KMS-11 (cell line): ENCODE results near the gene POLR1F.

Experiments
- H2AFZ ChIP-seq: fragments of 200-600 bp; sonication (generic); 2 replicates; pipeline ENCODE4 v1.6.1; 2016; ENCODE audit warnings: antibody characterized with exemption, mixed run types, low read depth
- H3K27ac ChIP-seq: fragments of 200-600 bp; sonication (generic); 2 replicates; pipeline ENCODE4 v1.6.1; 2016; ENCODE audit warnings: mild to moderate bottlenecking, mixed run types
- H3K27me3 ChIP-seq: fragments of 200-600 bp; sonication (generic); 2 replicates; pipeline ENCODE4 v1.6.1; 2017; ENCODE audit warnings: mild to moderate bottlenecking, low read depth, mixed run types, moderate library complexity; ENCODE audit not compliant: insufficient read depth
- H3K36me3 ChIP-seq: fragments of 200-600 bp; sonication (generic); 2 replicates; pipeline ENCODE4 v1.6.1; 2017; ENCODE audit warnings: mild to moderate bottlenecking, mixed run types; ENCODE audit not compliant: insufficient read depth
- H3K4me1 ChIP-seq: fragments of 200-600 bp; sonication (generic); 2 replicates; pipeline ENCODE4 v1.6.1; 2016; ENCODE audit warnings: mild to moderate bottlenecking, low read depth, mixed run types; ENCODE audit not compliant: poor library complexity, severe bottlenecking
- H3K4me2 ChIP-seq: fragments of 200-600 bp; sonication (generic); 2 replicates; pipeline ENCODE4 v1.7.0; 2016; ENCODE audit warnings: mild to moderate bottlenecking, mixed run types
- H3K4me3 ChIP-seq: fragments of 200-600 bp; sonication (generic); IDR thresholded peaks from 2 replicates; pipeline ENCODE4 v1.6.1; 2017; ENCODE audit warnings: low read depth, low read length, mixed read lengths; ENCODE audit not compliant: insufficient read depth
- H3K79me2 ChIP-seq: fragments of 200-600 bp; sonication (generic); 2 replicates; pipeline ENCODE4 v1.6.1; 2016; ENCODE audit warnings: low read depth, mixed run types; ENCODE audit not compliant: insufficient read depth
- H3K9ac ChIP-seq: fragments of 200-600 bp; sonication (generic); 2 replicates; pipeline ENCODE4 v1.6.1; 2016; ENCODE audit warnings: mild to moderate bottlenecking, mixed run types
- H4K20me1 ChIP-seq: fragments of 200-600 bp; sonication (generic); 2 replicates; pipeline ENCODE4 v1.6.1; 2016; ENCODE audit warnings: mild to moderate bottlenecking, mixed run types; ENCODE audit not compliant: insufficient read depth
- CTCF ChIP-seq: fragments of 200-600 bp; sonication (generic); conservative IDR thresholded peaks from 2 replicates; pipeline ENCODE4 v1.6.1; 2017; ENCODE audit warnings: low read depth, mild to moderate bottlenecking, antibody characterized with exemption, low read length, moderate library complexity, mixed read lengths

The POLR1F gene

GRCh38 chr7:19705663-19706062 lies 3.2 kb downstream of the POLR1F start:
- no peak overlapping the region for H3K4me2 ChIP-seq

GRCh38 chr7:19701471-19701870 lies 7.4 kb downstream of the POLR1F start:
- no peak for TF ChIP-seq CTCF
- Histone ChIP-seq H3K4me3 (no peak overlapping the region), H2AFZ (no peak overlapping the region), H3K27ac (no peak overlapping the region), H3K4me2 (no peak overlapping the region), H4K20me1 (no peaks in the 10 kb centered on the region), H3K27me3 (no peaks in the 10 kb centered on the region), H3K4me1 (peaks cover 3% of the 10 kb centered on the region), H3K9ac (no peak overlapping the region), H3K36me3 (peaks cover 5% of the 10 kb centered on the region; the same call in 1 of the 2 replicates), H3K79me2 (peaks cover 39% of the 10 kb centered on the region)

More at GRCh38 chr7:19705663-19706062, 3.2 kb downstream of the POLR1F start:
- Histone ChIP-seq H3K4me3 (no peak overlapping the region), H4K20me1 (no peaks in the 10 kb centered on the region), H2AFZ (no peak overlapping the region), H3K79me2 (peaks cover 62% of the 10 kb centered on the region), H3K27me3 (no peaks in the 10 kb centered on the region), H3K27ac (no peak overlapping the region), H3K9ac (no peak overlapping the region), H3K4me1 (peaks cover 26% of the 10 kb centered on the region), H3K36me3 (no peaks in the 10 kb centered on the region)
- no peak for TF ChIP-seq CTCF

GRCh38 chr7:19700936-19701335 lies 7.9 kb downstream of the POLR1F start:
- peaks cover 5% of the 10 kb centered on the region; the same call in 1 of the 2 replicates for H3K36me3 ChIP-seq
- no peak for TF ChIP-seq CTCF
- no peak overlapping the region for H3K27ac ChIP-seq
- no peaks in the 10 kb centered on the region for H3K27me3 ChIP-seq
- no peaks in the 10 kb centered on the region for H3K4me1 ChIP-seq
- no peak overlapping the region for H3K4me2 ChIP-seq
- H3K79me2 ChIP-seq, result peaks cover 33% of the 10 kb centered on the region; the same call in 1 of the 2 replicates
- no peaks in the 10 kb centered on the region for H4K20me1 ChIP-seq
- no peak overlapping the region for H2AFZ ChIP-seq
- H3K4me3 ChIP-seq, result no peak overlapping the region
- no peak overlapping the region for H3K9ac ChIP-seq

- H3K4me2 ChIP-seq, result no peak overlapping the region
- no peaks in the 10 kb centered on the region for H4K20me1 ChIP-seq
- no peaks in the 10 kb centered on the region for H3K27me3 ChIP-seq
- H3K4me3 ChIP-seq, result no peak overlapping the region
- no peak overlapping the region for H3K27ac ChIP-seq
- H2AFZ ChIP-seq, result no peak overlapping the region
- no peak for TF ChIP-seq CTCF
- H3K9ac ChIP-seq, result no peak overlapping the region
- no peaks in the 10 kb centered on the region for H3K4me1 ChIP-seq
- H3K79me2 ChIP-seq, result peaks cover 7% of the 10 kb centered on the region; the same call in 1 of the 2 replicates
- peaks cover 5% of the 10 kb centered on the region for H3K36me3 ChIP-seq
These were observed 10.5 kb downstream of the POLR1F start for GRCh38 chr7:19698331-19698730.
